KOPT-K1 (cell line): ENCODE results near the gene ARSA.

Experiments
- H3K27ac ChIP-seq: fragments of 200-600 bp; sonication (generic); 2 replicates; pipeline ENCODE4 v1.5.1; 2016; ENCODE audit warnings: antibody characterized with exemption, mild to moderate bottlenecking, low read depth, low read length; ENCODE audit not compliant: poor library complexity, severe bottlenecking
- H3K36me3 ChIP-seq: fragments of 200-600 bp; sonication (generic); 2 replicates; pipeline ENCODE4 v1.5.1; 2017; ENCODE audit warnings: antibody characterized with exemption, mild to moderate bottlenecking, low read length, moderate library complexity; ENCODE audit not compliant: insufficient read depth
- H3K9me3 ChIP-seq: fragments of 200-600 bp; sonication (generic); 2 replicates; pipeline ENCODE4 v1.5.1; 2017; ENCODE audit warnings: antibody characterized with exemption, low read length, mild to moderate bottlenecking; ENCODE audit not compliant: insufficient read depth, poor library complexity, severe bottlenecking

ARSA gene

GRCh38 chr22:50584106-50585096 is 43.6 kb downstream of the ARSA start:
- Histone ChIP-seq H3K27ac (no peak overlapping the region), H3K9me3 (no peaks in the 10 kb centered on the region), H3K36me3 (peaks cover 19% of the 10 kb centered on the region)

- H3K9me3 ChIP-seq: no peaks in the 10 kb centered on the region
- H3K36me3 ChIP-seq: peaks cover 29% of the 10 kb centered on the region
- H3K27ac ChIP-seq: peak overlapping the region; percentile 95
Measured at GRCh38 chr22:50583294-50583861, 44.6 kb downstream of the ARSA start.

- Histone ChIP-seq H3K27ac (peak within 1 kb of the TSS; percentile 95), H3K36me3 (peaks cover 33% of the 10 kb centered on the region), H3K9me3 (no peaks in the 10 kb centered on the region)
Measured at GRCh38 chr22:50582493-50583293, 45.3 kb downstream of the ARSA start, which contains the start of gene CHKB. TSS of gene CHKB (minus strand) at chr22:50582849. CDS start at chr22:50582781, 68 bp downstream.

DNA sequence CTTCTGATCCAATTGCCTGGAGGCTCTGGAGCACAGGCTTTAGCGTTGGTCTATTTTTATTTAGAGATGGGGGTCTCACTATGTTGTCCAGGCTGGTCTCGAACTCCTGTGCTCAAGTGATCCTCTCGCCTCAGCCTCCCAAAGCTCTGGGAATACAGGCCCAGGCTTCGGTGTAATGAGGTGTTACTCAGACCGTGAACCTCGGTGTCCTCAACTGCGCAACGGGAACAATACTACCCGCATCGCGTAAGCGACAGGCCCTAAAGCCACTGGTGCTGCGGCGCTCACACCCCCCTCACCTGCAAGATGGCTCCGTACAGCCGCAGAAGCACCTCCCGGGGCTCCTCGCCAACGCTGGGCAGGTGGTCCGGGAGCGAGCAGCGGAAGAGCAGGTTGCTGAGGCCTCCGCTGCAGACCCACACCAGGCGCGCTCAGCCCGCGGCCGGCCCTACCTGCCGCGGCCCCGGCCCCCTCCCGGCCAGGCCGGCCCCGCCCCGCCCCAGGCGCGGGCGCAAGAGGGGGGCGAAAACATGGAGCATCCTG is 45.9 kb downstream of the ARSA start:
- no peaks in the 10 kb centered on the region for H3K9me3 ChIP-seq
- peaks cover 40% of the 10 kb centered on the region for H3K36me3 ChIP-seq
- peak overlapping the region; percentile 95 for H3K27ac ChIP-seq

- peak overlapping the region; percentile 95 for H3K27ac ChIP-seq
- H3K9me3 ChIP-seq: no peaks in the 10 kb centered on the region
- peaks cover 47% of the 10 kb centered on the region for H3K36me3 ChIP-seq
Measured at GRCh38 chr22:50581031-50581949, 46.7 kb downstream of the ARSA start.

GRCh38 chr22:50579752-50580151 is 48.2 kb downstream of the ARSA start:
- peaks cover 61% of the 10 kb centered on the region for H3K36me3 ChIP-seq
- no peak overlapping the region for H3K27ac ChIP-seq

GRCh38 chr22:50578776-50579310 is 49.1 kb downstream of the ARSA start:
- Histone ChIP-seq H3K27ac (no peak overlapping the region), H3K9me3 (no peaks in the 10 kb centered on the region), H3K36me3 (peaks cover 70% of the 10 kb centered on the region)

More at GRCh38 chr22:50579752-50580151, 48.2 kb downstream of the ARSA start:
- no peaks in the 10 kb centered on the region for H3K9me3 ChIP-seq

DNA sequence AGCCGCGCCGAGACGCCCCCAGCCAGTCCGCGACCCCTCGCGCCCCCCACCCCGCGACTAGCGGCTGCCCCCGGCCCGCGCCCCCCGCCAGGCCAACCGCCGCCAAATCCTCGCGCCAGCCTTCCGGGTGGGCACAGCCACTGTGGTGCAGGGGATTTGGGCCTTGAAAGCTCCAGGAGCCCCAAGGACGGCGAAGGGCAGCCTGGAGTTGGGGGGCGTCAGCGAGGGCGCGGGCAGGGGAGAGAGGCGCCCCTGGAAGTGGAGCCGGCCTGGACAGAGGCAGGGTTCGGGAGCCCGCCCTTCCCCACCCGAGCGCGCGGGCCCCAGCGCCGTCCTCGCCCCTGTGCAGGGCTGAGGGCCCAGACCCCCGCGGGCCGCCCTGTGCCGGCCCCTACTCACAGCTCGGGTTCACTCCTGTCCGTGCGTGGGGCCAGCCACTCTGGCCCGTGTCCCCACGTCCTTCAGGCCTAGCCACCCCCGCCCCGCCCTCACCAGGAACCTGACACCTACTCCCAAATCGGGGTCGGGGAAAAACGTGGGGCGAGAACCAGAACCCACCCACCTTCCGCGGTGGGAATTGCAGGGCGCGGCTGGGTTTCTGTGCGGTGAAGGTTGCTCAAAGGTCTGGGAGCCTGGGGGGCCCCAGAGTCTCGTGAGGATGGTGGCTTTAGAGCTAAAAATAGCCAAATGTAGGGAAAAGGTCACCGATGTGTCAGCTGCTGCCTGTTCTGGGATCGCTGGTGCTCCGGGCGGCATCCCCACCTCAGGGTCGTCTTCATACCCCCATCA is 49.8 kb downstream of the ARSA start, which contains the start of gene CPT1B:
Gene CPT1B, minus strand, starts transcription at position 441 of the 789 bp plus-strand sequence. CDS start 512 bp downstream, outside the sequence.
- H3K9me3 ChIP-seq: no peaks in the 10 kb centered on the region
- H3K36me3 ChIP-seq: peaks cover 77% of the 10 kb centered on the region
- H3K27ac ChIP-seq: no peak within 1 kb of the TSS

- Histone ChIP-seq H3K36me3 (peaks cover 82% of the 10 kb centered on the region), H3K27ac (no peak overlapping the region), H3K9me3 (no peaks in the 10 kb centered on the region)
Measured at GRCh38 chr22:50577697-50577986, 50.3 kb downstream of the ARSA start.

GRCh38 chr22:50576806-50577696 is 50.9 kb downstream of the ARSA start:
- H3K27ac ChIP-seq: no peak overlapping the region
- peaks cover 88% of the 10 kb centered on the region for H3K36me3 ChIP-seq
- H3K9me3 ChIP-seq: no peaks in the 10 kb centered on the region

- no peaks in the 10 kb centered on the region for H3K9me3 ChIP-seq
- peaks cover 95% of the 10 kb centered on the region for H3K36me3 ChIP-seq
- no peak overlapping the region for H3K27ac ChIP-seq
Measured at GRCh38 chr22:50576070-50576469, 51.9 kb downstream of the ARSA start.

GRCh38 chr22:50575426-50575941 is 52.5 kb downstream of the ARSA start:
- H3K36me3 ChIP-seq: peaks cover 96% of the 10 kb centered on the region

More at GRCh38 chr22:50575426-50575941, 52.5 kb downstream of the ARSA start:
- Histone ChIP-seq H3K27ac (no peak overlapping the region), H3K9me3 (no peaks in the 10 kb centered on the region)
